Right lobe of liver (tissue), 4 donors: ENCODE results near the gene PES1.

Experiments
- CTCF ChIP-seq, 4 donors: fragments of 200-600 bp in 3 of 4; fragments of 450-650 bp in 1 of 4; IDR thresholded peaks; one replicate each; pipeline versions ENCODE4 v1.5.1 to v1.8.0; 2016 to 2022; ENCODE audit warnings: antibody characterized with exemption in 4 of 4, mild to moderate bottlenecking in 2 of 4
- POLR2A ChIP-seq: fragments of 450-650 bp; IDR thresholded peaks from one replicate; pipeline ENCODE4 v1.6.1; 2017; ENCODE audit warnings: antibody characterized with exemption, mild to moderate bottlenecking
- donor health status: DM: no; HTN: no; CAD: no.
- donor health status: DM: no; HTN: no; CAD: no.
- donor health status: DM: no; HTN: yes; CAD: no.

GRCh38 chr22:30617819-30618218 is 26.1 kb upstream of the PES1 start:
- TF ChIP-seq POLR2A (no peak), CTCF (IDR thresholded peaks at IDR 0.05) (no peak)
